ENCODE results near the gene SLC8B1. TPM values are rescaled to one million over a fixed set of nuclear protein-coding genes. Genes with fewer than 3 reads are reported as not detected.

SLC8B1 gene
- total and polyA plus RNA-seq, 2 donors (not counting 1 experiment from before 2014, with no cell fraction given), result 16.7 to 16.8 TPM

DNA sequence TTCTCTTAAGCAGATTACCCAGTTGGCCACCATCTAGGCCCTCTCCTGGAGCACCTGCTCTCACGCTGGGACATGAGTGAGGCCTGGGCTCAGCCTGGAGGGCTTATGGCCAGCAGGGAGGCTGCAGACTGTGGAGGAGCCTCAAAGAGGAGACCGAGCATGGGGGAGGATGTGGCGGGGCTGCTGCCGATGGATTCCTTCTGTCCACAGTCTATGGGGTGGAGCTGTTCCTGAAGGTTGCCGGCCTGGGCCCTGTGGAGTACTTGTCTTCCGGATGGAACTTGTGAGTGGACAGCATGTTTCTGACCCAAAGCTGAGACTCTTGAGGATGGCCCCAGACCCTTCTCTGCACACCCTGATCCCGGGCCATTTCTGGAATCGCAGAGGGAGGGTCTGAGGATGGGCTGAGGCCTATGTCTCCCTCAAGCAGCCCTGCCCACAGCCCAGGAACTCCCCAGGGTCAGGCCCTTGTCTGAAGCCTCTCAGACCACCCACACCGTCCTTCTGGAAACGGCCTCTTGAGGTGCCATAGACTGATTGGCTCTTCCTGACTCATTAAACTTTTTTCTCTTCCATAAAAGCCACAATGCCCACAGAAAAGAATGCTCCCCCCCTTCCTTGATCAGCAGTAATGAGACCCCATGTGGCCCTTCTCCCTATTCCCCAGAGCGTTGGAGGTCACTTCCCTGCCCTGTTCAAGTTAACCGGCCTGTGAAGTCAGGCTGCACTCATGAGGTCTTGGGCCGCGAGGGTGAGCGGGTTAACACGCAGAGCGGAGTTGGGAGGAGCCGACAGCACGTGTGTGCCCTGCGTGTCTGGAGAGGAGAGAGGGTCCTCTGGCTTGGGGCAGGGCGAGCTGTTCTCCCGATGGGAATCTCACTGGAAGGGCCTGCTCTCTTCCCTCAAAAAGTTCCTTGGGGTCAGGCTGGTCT, 49.0 kb downstream of the SLC8B1 start:
- no peaks in the 10 kb centered on the region for H3K27me3 ChIP-seq (ENCODE audit: control insufficient read depth, insufficient read depth, low read length)
- H3K4me2 ChIP-seq (ENCODE audit: extremely low read depth, insufficient read depth, low read length), result no peak overlapping the region
- H3K27ac ChIP-seq (ENCODE audit: insufficient read depth, low read length), result no peak overlapping the region
- no peaks in the 10 kb centered on the region for H3K79me2 ChIP-seq (ENCODE audit: control insufficient read depth, insufficient read depth, low read length)
- H3K4me1 ChIP-seq (ENCODE audit: control insufficient read depth, extremely low read depth, insufficient read depth, low read length), result no peaks in the 10 kb centered on the region
- no peak overlapping the region for H3K4me3 ChIP-seq (replicated peaks in 1 of 4; ENCODE audit: control extremely low read depth in 1 of 4, insufficient read depth in 1 of 4, low read depth in 3 of 4, low read length in 4 of 4)
- H4K20me1 ChIP-seq (ENCODE audit: control insufficient read depth, extremely low read depth, insufficient read depth, low read length), result no peaks in the 10 kb centered on the region
- DNase-seq (ENCODE audit: low read depth in 2 of 2), result no peak
- no peaks in the 10 kb centered on the region for H3K9me3 ChIP-seq (ENCODE audit: control insufficient read depth, insufficient read depth, low read depth, low read length)
- no peak overlapping the region for H3K9ac ChIP-seq (ENCODE audit: insufficient read depth, low read length)
- TF ChIP-seq EZH2 (IDR thresholded peaks at IDR 0.05; ENCODE audit: low read length, missing control alignments), result no peak
- H2AFZ ChIP-seq (ENCODE audit: low read length), result no peak overlapping the region
- H3K36me3 ChIP-seq (ENCODE audit: control insufficient read depth, insufficient read depth, low read length), result no peaks in the 10 kb centered on the region

DNA sequence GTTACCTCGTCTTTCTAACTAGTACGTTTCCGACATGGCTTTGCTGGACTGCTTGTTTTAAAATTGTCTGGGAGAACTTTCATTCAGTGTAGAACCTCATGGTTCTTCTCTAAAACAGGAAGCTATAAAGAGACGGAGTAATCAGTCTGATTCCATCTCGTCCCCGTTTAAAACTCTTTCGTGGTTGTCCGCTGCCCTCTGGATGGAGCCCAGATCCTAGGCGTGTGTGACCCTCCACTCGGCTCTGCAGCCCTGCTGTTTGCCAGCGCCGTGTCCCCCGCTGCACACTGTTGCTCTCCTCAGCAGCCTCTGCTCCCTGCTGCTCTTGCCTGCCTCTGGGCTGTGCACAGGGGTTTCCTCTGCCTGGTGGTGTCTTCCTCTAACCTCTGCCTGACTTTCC, 50.2 kb downstream of the SLC8B1 start:
- no peaks in the 10 kb centered on the region for H4K20me1 ChIP-seq (ENCODE audit: control insufficient read depth, extremely low read depth, insufficient read depth, low read length)
- H3K36me3 ChIP-seq (ENCODE audit: control insufficient read depth, insufficient read depth, low read length), result no peaks in the 10 kb centered on the region
- H3K79me2 ChIP-seq (ENCODE audit: control insufficient read depth, insufficient read depth, low read length), result no peaks in the 10 kb centered on the region
- no peaks in the 10 kb centered on the region for H3K9me3 ChIP-seq (ENCODE audit: control insufficient read depth, insufficient read depth, low read depth, low read length)
- H3K27ac ChIP-seq (ENCODE audit: insufficient read depth, low read length), result no peak overlapping the region
- H3K9ac ChIP-seq (ENCODE audit: insufficient read depth, low read length), result no peak overlapping the region
- no peaks in the 10 kb centered on the region for H3K27me3 ChIP-seq (ENCODE audit: control insufficient read depth, insufficient read depth, low read length)
- no peak overlapping the region for H3K4me2 ChIP-seq (ENCODE audit: extremely low read depth, insufficient read depth, low read length)
- TF ChIP-seq, protein P1, sequence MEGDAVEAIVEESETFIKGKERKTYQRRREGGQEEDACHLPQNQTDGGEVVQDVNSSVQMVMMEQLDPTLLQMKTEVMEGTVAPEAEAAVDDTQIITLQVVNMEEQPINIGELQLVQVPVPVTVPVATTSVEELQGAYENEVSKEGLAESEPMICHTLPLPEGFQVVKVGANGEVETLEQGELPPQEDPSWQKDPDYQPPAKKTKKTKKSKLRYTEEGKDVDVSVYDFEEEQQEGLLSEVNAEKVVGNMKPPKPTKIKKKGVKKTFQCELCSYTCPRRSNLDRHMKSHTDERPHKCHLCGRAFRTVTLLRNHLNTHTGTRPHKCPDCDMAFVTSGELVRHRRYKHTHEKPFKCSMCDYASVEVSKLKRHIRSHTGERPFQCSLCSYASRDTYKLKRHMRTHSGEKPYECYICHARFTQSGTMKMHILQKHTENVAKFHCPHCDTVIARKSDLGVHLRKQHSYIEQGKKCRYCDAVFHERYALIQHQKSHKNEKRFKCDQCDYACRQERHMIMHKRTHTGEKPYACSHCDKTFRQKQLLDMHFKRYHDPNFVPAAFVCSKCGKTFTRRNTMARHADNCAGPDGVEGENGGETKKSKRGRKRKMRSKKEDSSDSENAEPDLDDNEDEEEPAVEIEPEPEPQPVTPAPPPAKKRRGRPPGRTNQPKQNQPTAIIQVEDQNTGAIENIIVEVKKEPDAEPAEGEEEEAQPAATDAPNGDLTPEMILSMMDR (conservative IDR thresholded peaks at IDR 0.05 in 1 of 2, IDR thresholded peaks at IDR 0.05 in 1 of 2; ENCODE audit: low read depth in 1 of 2, low read length in 2 of 2), result no peak
- TF ChIP-seq EZH2 (IDR thresholded peaks at IDR 0.05; ENCODE audit: low read length, missing control alignments), result no peak
- H3K4me1 ChIP-seq (ENCODE audit: control insufficient read depth, extremely low read depth, insufficient read depth, low read length), result no peaks in the 10 kb centered on the region
- DNase-seq (ENCODE audit: low read depth in 2 of 2), result no peak
- no peak overlapping the region for H2AFZ ChIP-seq (ENCODE audit: low read length)
- H3K4me3 ChIP-seq (replicated peaks in 1 of 4; ENCODE audit: control extremely low read depth in 1 of 4, insufficient read depth in 1 of 4, low read depth in 3 of 4, low read length in 4 of 4), result no peak overlapping the region

DNA sequence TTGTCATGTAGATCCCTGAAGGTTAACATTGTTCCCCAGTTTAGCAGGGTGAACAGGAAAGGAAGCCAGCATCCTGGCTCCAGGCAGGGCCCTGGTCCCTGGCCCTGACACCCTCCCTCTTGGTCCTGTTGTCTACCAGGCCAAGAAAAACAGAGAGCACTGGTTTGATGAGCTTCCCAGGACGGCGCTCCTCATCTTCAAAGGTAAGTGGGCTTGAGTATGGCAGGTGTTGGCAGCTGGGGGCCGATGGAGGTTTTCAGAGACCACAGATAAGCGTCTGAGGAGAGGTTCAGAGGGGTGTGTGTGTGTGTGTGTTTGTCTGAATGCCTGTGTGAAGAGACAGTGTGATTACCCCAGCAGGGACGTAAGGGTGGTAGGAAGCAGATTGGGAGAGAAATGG, 56.3 kb downstream of the SLC8B1 start:
- H3K79me2 ChIP-seq (ENCODE audit: control insufficient read depth, insufficient read depth, low read length), result no peaks in the 10 kb centered on the region
- H3K9me3 ChIP-seq (ENCODE audit: control insufficient read depth, insufficient read depth, low read depth, low read length), result no peaks in the 10 kb centered on the region
- no peaks in the 10 kb centered on the region for H3K4me1 ChIP-seq (ENCODE audit: control insufficient read depth, extremely low read depth, insufficient read depth, low read length)
- H2AFZ ChIP-seq (ENCODE audit: low read length), result no peak overlapping the region
- no peak overlapping the region for H3K4me2 ChIP-seq (ENCODE audit: extremely low read depth, insufficient read depth, low read length)
- no peaks in the 10 kb centered on the region for H3K27me3 ChIP-seq (ENCODE audit: control insufficient read depth, insufficient read depth, low read length)
- TF ChIP-seq, protein P1 (conservative IDR thresholded peaks at IDR 0.05 in 1 of 2, IDR thresholded peaks at IDR 0.05 in 1 of 2; ENCODE audit: low read depth in 1 of 2, low read length in 2 of 2), result no peak
- no peak for TF ChIP-seq EZH2 (IDR thresholded peaks at IDR 0.05; ENCODE audit: low read length, missing control alignments)
- H4K20me1 ChIP-seq (ENCODE audit: control insufficient read depth, extremely low read depth, insufficient read depth, low read length), result no peaks in the 10 kb centered on the region
- no peak overlapping the region for H3K27ac ChIP-seq (ENCODE audit: insufficient read depth, low read length)
- H3K36me3 ChIP-seq (ENCODE audit: control insufficient read depth, insufficient read depth, low read length), result no peaks in the 10 kb centered on the region
- H3K9ac ChIP-seq (ENCODE audit: insufficient read depth, low read length), result no peak overlapping the region
- no peak overlapping the region for H3K4me3 ChIP-seq (replicated peaks in 1 of 4; ENCODE audit: control extremely low read depth in 1 of 4, insufficient read depth in 1 of 4, low read depth in 3 of 4, low read length in 4 of 4)
- DNase-seq (ENCODE audit: low read depth in 2 of 2), result no peak

Data from fibroblast of lung (primary cell).